Measurements from ENCODE around the gene SLC1A4. TPM values are rescaled to one million over a fixed set of nuclear protein-coding genes. Genes with fewer than 3 reads are reported as not detected.

Gene SLC1A4
- total RNA-seq, 4 donors from 2014 or later = 6.9 to 36.6 (median 12.7) TPM

DNA sequence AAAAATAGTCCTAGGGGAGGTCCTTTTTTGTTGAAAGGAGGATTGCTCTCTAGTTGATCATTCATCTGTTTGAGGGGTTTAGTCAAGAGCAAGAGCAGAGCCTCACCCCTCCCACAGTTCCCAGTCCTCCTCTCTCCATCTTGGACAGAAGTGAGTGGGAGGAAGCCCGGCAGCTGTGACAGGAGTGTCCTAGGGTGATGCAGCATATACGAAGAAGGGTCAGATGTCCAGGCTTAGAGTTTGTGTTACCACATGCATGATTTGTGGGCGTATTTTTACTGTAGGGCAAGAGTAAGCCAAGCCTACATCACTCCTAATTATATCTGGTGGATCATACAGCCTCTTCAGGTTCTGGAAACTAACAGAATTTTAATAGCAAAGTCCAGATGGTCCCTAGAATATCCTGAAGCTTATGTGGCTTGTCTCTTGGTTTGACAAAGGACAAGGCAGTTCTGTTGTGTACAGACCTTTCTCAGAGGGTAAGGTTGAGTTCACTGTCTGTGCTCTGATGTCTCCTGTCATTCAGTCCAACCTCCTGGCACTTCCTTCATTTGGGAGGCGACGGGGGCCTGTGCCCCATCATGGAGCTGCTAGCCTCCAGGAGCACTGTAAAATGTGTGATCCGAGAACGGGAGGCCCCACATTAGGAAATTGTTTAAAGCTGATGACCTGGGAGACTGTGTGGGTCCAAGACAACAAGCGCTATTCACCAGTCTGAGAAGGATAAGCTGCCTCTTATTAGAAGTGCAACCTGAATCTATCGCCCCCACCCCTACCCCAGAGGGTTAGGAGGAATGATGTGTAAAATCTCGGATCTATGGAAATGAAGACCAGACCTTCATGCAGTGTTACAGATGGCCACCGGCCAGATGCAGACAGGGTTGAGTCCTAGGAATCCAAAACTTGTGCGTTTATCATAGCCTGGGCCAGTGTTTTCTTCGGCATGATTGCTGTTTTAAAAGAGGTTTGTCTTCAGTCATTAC lies 73.9 kb downstream of the SLC1A4 start:
- H3K36me3 ChIP-seq = no peaks in the 10 kb centered on the region
- intact Hi-C loops (cut with DNase I; ENCODE audit: low total_unique reads) = no loop called here
- no peak for DNase-seq
- peaks cover 0 to 5% of the 10 kb centered on the region in 2 donors for H3K4me1 ChIP-seq
- TF ChIP-seq, protein P1, sequence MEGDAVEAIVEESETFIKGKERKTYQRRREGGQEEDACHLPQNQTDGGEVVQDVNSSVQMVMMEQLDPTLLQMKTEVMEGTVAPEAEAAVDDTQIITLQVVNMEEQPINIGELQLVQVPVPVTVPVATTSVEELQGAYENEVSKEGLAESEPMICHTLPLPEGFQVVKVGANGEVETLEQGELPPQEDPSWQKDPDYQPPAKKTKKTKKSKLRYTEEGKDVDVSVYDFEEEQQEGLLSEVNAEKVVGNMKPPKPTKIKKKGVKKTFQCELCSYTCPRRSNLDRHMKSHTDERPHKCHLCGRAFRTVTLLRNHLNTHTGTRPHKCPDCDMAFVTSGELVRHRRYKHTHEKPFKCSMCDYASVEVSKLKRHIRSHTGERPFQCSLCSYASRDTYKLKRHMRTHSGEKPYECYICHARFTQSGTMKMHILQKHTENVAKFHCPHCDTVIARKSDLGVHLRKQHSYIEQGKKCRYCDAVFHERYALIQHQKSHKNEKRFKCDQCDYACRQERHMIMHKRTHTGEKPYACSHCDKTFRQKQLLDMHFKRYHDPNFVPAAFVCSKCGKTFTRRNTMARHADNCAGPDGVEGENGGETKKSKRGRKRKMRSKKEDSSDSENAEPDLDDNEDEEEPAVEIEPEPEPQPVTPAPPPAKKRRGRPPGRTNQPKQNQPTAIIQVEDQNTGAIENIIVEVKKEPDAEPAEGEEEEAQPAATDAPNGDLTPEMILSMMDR (IDR thresholded peaks at IDR 0.05) = no peak
- no peak for TF ChIP-seq POLR2A (IDR thresholded peaks at IDR 0.05)
- no peaks in the 10 kb centered on the region for H3K27me3 ChIP-seq
- peak overlapping the region in 1 of 2 donors; percentile 3 for H3K27ac ChIP-seq
- H3K4me3 ChIP-seq = no peak overlapping the region
- H3K9me3 ChIP-seq = no peaks in the 10 kb centered on the region

DNA sequence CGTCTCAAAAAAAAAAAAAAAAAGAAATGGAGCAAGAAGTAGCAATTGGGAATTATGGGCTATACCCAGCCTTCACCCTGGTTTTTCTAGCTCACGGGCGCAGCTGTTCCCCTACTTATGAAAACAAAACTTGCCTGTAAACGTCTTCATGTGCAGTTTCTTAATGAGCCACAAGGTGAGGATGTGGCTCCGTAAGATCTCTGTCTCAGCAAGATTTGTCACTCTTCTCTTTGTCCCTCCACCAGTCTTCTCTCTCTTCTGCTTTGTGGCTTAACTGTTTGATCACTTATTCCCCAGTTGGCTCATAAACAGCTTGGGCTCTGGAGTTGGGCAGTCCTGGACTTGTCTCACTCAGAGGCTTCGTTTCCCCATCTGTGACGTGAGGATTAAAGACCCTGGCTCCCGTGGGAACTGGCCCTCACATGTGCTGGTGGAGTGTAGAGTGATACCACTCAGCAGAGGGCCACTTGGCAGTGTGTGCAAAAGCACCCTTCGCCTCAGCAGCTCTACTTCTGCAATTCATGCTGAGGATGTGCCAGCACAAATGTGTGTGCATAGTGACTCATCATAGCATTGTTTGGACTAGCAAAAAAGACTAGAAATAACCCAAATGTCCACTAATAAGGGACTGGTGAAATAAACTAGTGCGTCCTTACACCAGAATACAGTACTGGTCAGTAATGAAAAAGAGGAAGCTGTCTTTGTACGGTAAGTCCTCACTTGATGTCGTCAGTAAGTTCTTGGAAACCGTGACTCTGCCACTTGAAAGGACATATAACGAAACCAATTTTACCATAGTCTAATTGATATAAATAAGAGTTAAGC lies 75.7 kb downstream of the SLC1A4 start:
- intact Hi-C loops (cut with DNase I; ENCODE audit: low total_unique reads) = no loop called here
- Histone ChIP-seq H3K27ac (peak overlapping the region; percentile 51 to 61), H3K4me1 (peaks cover 0 to 11% of the 10 kb centered on the region in 2 donors), H3K36me3 (no peaks in the 10 kb centered on the region), H3K4me3 (no peak overlapping the region), H3K9me3 (no peaks in the 10 kb centered on the region), H3K27me3 (no peaks in the 10 kb centered on the region)
- DNase-seq = peak; percentile 45
- no peak for TF ChIP-seq POLR2A (IDR thresholded peaks at IDR 0.05)
- TF ChIP-seq, protein P1 (IDR thresholded peaks at IDR 0.05) = peak; percentile 37 to 76 (median 60)

DNA sequence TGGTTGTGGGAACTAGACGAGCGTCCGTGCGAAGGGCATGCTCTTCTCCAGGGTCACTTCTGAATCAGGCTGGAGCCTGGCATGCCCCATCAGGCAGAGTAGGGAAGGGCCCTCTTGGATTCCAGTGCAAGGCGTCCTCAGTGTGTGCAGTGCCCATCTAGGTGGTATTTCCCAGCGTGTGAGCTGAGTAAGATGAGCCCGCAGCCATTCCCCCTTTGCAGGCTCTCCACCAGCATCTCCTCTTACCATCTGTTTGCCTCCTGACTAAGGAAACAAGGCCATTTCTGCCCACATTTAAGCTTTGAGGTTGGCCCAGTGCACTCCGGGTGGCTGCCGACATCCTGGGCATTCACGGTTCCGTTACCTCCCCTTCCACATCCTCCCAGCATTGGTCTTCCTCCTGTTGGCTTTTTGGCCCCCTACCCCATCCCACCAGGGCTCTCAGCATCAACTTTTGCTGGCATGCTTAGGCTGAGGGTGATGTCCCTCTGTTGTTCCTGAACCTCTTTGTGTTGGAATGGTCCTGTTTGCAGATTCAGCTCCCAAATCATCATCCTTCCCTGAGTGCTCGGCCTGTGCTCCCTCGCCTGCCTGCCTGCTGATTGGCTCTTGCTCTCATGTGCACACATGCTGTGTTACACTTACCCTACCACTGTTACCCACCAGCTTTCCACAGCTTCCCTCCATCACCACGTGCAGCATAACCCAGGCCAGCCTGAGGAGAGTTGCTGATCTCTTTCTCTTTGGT lies 78.8 kb downstream of the SLC1A4 start:
- intact Hi-C loops (cut with DNase I; ENCODE audit: low total_unique reads) = no loop called here
- TF ChIP-seq, protein P1 (IDR thresholded peaks at IDR 0.05) = no peak
- TF ChIP-seq POLR2A (IDR thresholded peaks at IDR 0.05) = no peak
- no peaks in the 10 kb centered on the region for H3K36me3 ChIP-seq
- DNase-seq = no peak
- H3K27me3 ChIP-seq = no peaks in the 10 kb centered on the region
- H3K4me3 ChIP-seq = no peak overlapping the region
- peaks cover 0 to 9% of the 10 kb centered on the region in 2 donors for H3K4me1 ChIP-seq
- no peaks in the 10 kb centered on the region for H3K9me3 ChIP-seq
- H3K27ac ChIP-seq = peak overlapping the region; percentile 43 to 77

DNA sequence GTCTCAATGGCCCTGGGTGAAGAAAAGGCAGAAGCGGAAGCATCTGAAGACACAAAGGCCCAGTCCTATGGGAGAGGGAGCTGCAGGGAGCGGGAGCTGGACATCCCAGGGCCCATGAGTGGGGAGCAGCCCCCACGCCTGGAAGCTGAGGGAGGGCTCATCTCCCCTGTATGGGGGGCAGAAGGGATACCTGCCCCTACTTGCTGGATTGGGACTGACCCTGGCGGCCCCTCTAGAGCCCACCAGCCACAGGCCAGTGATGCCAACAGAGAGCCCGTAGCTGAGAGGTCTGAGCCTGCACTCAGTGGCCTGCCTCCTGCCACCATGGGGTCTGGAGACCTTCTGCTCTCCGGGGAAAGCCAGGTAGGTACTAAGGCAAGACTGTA lies 80.2 kb downstream of the SLC1A4 start:
- H3K36me3 ChIP-seq = no peaks in the 10 kb centered on the region
- intact Hi-C loops (cut with DNase I; ENCODE audit: low total_unique reads) = no loop called here
- H3K27ac ChIP-seq = peak overlapping the region; percentile 43 to 77

More for the DNA sequence above, 80.2 kb downstream of the SLC1A4 start:
- TF ChIP-seq POLR2A (IDR thresholded peaks at IDR 0.05) = no peak
- TF ChIP-seq, protein P1 (IDR thresholded peaks at IDR 0.05) = no peak
- Histone ChIP-seq H3K4me3 (no peak overlapping the region), H3K9me3 (no peaks in the 10 kb centered on the region), H3K4me1 (peaks cover 0 to 9% of the 10 kb centered on the region in 2 donors), H3K27me3 (no peaks in the 10 kb centered on the region)
- no peak for DNase-seq

Data from uterus (tissue), 4 donors.